ENCODE data around the gene SEBOX.

GRCh38 chr17:28315846-28316705 is 48.9 kb downstream of the SEBOX start:
- TF ChIP-seq CTCF (IDR thresholded peaks at IDR 0.05) (no peak), POLR2A (IDR thresholded peaks at IDR 0.05) (no peak), EP300 (IDR thresholded peaks at IDR 0.05) (no peak)
